Measurements from ENCODE around the gene CST7. TPM values are rescaled to one million over a fixed set of nuclear protein-coding genes. Genes with fewer than 3 reads are reported as not detected.
"Not testable (repeated sequence)": the region's sequence is repeated elsewhere in the genome, so short reads cannot be mapped to it uniquely, and the experiment has no call there.

The CST7 gene
- polyA plus RNA-seq, 1 donor from 2014 or later = not detected

DNA sequence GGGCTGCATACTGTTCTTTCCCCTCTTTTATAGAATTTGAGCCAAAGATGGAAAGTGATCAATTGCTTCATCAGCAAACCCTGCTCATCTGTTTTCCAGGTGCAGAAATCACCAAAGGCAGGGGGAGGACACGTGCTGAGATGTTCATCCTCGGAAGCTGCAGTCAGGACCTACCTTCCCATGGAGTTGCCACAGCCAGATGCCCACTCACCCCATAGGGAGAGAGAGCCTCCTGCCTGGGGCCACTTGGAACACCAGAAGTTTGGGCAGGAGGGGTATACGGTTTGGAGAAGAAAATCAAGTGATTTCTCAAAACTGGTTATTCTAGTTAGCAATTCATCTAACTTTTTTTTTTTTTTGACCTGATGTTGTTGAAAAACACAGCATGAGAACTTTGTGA is 5.3 kb upstream of the CST7 start:
- no peaks in the 10 kb centered on the region for H3K9me2 ChIP-seq (ENCODE audit: insufficient read depth, low read length)
- H3K79me2 ChIP-seq (replicated peaks; ENCODE audit: insufficient read depth, low read length) = no peaks in the 10 kb centered on the region
- no peak overlapping the region for H3K4me3 ChIP-seq (ENCODE audit: low read length)
- H3K27me3 ChIP-seq (ENCODE audit: insufficient read depth, low read depth, low read length) = no peaks in the 10 kb centered on the region
- no peak overlapping the region for H3K9ac ChIP-seq (ENCODE audit: low read length)
- H2AFZ ChIP-seq (ENCODE audit: low read depth, low read length) = no peak overlapping the region
- H4K20me1 ChIP-seq (ENCODE audit: insufficient read depth) = no peaks in the 10 kb centered on the region
- no peaks in the 10 kb centered on the region for H3K9me3 ChIP-seq (ENCODE audit: low read length)
- TF ChIP-seq EZH2 (IDR thresholded peaks at IDR 0.05; ENCODE audit: borderline replicate concordance, insufficient read depth, low read length, poor library complexity, severe bottlenecking) (no peak), EP300 (conservative IDR thresholded peaks at IDR 0.05; ENCODE audit: poor library complexity, severe bottlenecking) (no peak), SMC3 (conservative IDR thresholded peaks at IDR 0.05; ENCODE audit: poor library complexity) (no peak), RAD21 (conservative IDR thresholded peaks at IDR 0.05) (no peak), MXI1 (conservative IDR thresholded peaks at IDR 0.05; ENCODE audit: poor library complexity, severe bottlenecking) (no peak), TAF1 (IDR thresholded peaks at IDR 0.05; ENCODE audit: low read depth) (no peak), POLR2AphosphoS5 (IDR thresholded peaks at IDR 0.05) (no peak)
- TF ChIP-seq, protein P1, sequence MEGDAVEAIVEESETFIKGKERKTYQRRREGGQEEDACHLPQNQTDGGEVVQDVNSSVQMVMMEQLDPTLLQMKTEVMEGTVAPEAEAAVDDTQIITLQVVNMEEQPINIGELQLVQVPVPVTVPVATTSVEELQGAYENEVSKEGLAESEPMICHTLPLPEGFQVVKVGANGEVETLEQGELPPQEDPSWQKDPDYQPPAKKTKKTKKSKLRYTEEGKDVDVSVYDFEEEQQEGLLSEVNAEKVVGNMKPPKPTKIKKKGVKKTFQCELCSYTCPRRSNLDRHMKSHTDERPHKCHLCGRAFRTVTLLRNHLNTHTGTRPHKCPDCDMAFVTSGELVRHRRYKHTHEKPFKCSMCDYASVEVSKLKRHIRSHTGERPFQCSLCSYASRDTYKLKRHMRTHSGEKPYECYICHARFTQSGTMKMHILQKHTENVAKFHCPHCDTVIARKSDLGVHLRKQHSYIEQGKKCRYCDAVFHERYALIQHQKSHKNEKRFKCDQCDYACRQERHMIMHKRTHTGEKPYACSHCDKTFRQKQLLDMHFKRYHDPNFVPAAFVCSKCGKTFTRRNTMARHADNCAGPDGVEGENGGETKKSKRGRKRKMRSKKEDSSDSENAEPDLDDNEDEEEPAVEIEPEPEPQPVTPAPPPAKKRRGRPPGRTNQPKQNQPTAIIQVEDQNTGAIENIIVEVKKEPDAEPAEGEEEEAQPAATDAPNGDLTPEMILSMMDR (IDR thresholded peaks at IDR 0.05; ENCODE audit: poor library complexity, severe bottlenecking) = no peak
- TF ChIP-seq, protein P2, sequence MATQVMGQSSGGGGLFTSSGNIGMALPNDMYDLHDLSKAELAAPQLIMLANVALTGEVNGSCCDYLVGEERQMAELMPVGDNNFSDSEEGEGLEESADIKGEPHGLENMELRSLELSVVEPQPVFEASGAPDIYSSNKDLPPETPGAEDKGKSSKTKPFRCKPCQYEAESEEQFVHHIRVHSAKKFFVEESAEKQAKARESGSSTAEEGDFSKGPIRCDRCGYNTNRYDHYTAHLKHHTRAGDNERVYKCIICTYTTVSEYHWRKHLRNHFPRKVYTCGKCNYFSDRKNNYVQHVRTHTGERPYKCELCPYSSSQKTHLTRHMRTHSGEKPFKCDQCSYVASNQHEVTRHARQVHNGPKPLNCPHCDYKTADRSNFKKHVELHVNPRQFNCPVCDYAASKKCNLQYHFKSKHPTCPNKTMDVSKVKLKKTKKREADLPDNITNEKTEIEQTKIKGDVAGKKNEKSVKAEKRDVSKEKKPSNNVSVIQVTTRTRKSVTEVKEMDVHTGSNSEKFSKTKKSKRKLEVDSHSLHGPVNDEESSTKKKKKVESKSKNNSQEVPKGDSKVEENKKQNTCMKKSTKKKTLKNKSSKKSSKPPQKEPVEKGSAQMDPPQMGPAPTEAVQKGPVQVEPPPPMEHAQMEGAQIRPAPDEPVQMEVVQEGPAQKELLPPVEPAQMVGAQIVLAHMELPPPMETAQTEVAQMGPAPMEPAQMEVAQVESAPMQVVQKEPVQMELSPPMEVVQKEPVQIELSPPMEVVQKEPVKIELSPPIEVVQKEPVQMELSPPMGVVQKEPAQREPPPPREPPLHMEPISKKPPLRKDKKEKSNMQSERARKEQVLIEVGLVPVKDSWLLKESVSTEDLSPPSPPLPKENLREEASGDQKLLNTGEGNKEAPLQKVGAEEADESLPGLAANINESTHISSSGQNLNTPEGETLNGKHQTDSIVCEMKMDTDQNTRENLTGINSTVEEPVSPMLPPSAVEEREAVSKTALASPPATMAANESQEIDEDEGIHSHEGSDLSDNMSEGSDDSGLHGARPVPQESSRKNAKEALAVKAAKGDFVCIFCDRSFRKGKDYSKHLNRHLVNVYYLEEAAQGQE (IDR thresholded peaks at IDR 0.05; ENCODE audit: borderline replicate concordance) = no peak
- no peak overlapping the region for H3K4me2 ChIP-seq (ENCODE audit: low read length)
- no peaks in the 10 kb centered on the region for H3F3A ChIP-seq (ENCODE audit: insufficient read depth, low read length, poor library complexity, severe bottlenecking)
- H3K27ac ChIP-seq (ENCODE audit: low read length) = no peak overlapping the region
- H3K36me3 ChIP-seq (ENCODE audit: insufficient read depth, low read length) = no peaks in the 10 kb centered on the region

DNA sequence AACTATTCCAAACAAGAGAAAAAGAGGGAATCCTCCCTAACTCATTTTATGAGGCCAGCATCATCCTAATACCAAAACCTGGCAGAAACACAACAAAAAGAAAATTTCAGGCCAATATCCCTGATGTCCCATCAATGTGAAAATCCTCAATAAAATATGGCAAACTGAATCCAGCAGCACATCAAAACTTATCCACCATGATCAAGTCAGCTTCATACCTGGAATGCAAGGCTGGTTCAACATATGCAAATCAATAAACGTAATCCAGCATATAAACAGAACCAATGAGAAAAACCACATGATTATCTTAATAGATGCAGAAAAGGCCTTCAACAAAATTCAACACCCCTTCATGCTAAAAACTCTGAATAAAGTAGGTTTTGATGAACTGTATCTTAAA is 2.7 kb upstream of the CST7 start:
- not testable (repeated sequence) for H2AFZ ChIP-seq (ENCODE audit: low read depth, low read length); H3K36me3 ChIP-seq (ENCODE audit: insufficient read depth, low read length); H3F3A ChIP-seq (ENCODE audit: insufficient read depth, low read length, poor library complexity, severe bottlenecking); H3K27me3 ChIP-seq (ENCODE audit: insufficient read depth, low read depth, low read length); H3K4me3 ChIP-seq (ENCODE audit: low read length); H3K9me3 ChIP-seq (ENCODE audit: low read length); H3K27ac ChIP-seq (ENCODE audit: low read length); H4K20me1 ChIP-seq (ENCODE audit: insufficient read depth); H3K4me2 ChIP-seq (ENCODE audit: low read length); H3K9ac ChIP-seq (ENCODE audit: low read length); H3K79me2 ChIP-seq (replicated peaks; ENCODE audit: insufficient read depth, low read length); H3K9me2 ChIP-seq (ENCODE audit: insufficient read depth, low read length)

DNA sequence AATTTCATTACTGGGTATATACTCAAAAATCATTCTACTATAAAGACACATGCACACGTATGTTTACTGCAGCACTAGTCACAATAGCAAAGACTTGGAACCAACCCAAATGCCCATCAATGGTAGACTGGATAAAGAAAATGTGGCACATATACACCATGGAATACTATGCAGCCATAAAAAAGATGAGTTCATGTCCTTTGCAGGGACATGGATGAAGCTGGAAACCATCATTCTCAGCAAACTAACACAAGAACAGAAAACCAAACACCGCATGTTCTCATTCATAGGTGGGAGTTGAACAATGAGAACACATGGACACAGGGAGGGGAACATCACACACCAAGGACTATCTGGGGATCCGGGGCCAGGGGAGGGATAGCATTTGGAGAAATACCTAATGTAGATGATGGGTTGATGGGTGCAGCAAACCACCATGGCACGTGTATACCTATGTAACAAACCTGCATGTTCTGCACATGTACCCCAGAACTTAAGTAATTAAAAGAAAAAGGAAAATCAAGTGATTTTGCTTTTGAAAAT is 602 bp upstream of the CST7 start:
- not testable (repeated sequence) for H3K4me2 ChIP-seq (ENCODE audit: low read length); H3K9ac ChIP-seq (ENCODE audit: low read length); H3K9me2 ChIP-seq (ENCODE audit: insufficient read depth, low read length); H3F3A ChIP-seq (ENCODE audit: insufficient read depth, low read length, poor library complexity, severe bottlenecking); H3K27ac ChIP-seq (ENCODE audit: low read length); H3K79me2 ChIP-seq (replicated peaks; ENCODE audit: insufficient read depth, low read length); H3K4me3 ChIP-seq (ENCODE audit: low read length); H3K27me3 ChIP-seq (ENCODE audit: insufficient read depth, low read depth, low read length); H4K20me1 ChIP-seq (ENCODE audit: insufficient read depth); H2AFZ ChIP-seq (ENCODE audit: low read depth, low read length); H3K36me3 ChIP-seq (ENCODE audit: insufficient read depth, low read length); H3K9me3 ChIP-seq (ENCODE audit: low read length)
